ENCODE results near the gene KRT3. TPM values are rescaled to one million over a fixed set of nuclear protein-coding genes. Genes with fewer than 3 reads are reported as not detected.

KRT3 gene
- total and polyA plus RNA-seq, 9 of the 15 experiments (the other 6 are each of a cell fraction or from before 2014, with no cell fraction given), result not detected

DNA sequence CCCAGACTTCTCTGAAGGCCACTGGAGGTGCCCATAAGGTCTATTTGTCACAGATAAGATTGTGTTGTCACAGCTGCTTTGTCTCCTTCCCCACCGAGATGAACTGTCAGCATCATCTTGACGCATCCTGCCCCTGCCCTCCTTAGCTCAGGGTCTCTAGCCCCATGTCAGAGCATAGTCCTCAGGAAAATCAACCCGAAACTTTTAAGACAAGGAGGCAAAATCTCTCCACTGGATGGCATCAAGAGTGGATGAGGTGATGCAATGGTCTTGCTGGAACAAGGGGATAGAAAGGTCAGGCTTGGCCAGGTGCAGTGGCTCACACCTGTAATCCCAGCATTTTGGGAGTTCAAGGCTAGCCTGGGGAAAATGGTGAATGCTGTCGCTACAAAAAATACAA is 30.0 kb upstream of the KRT3 start:
- H3K4me2 ChIP-seq (ENCODE audit: insufficient read depth, low read length), result no peak overlapping the region
- no peaks in the 10 kb centered on the region; the same call in 1 of the 2 replicates for H4K20me1 ChIP-seq (replicated peaks; ENCODE audit: control insufficient read depth, insufficient read depth, low read length)
- FAIRE-seq, result no peak
- ATAC-seq, result no peak
- no peak overlapping the region for H3K9ac ChIP-seq (ENCODE audit: insufficient read depth in 1 of 2, low read depth in 2 of 2, low read length in 2 of 2)
- no peak overlapping the region for H3K27ac ChIP-seq (ENCODE audit: extremely low read depth, low read depth, low read length)
- in situ Hi-C loops (cut with MboI), result no loop called here
- CTCF ChIA-PET (ENCODE audit: low intra/inter-chr PET ratio), result no interaction called here
- no TSS peak for BruUV-seq (replicated peaks)
- 0% methylated on average over 4 of the region's 4 CpGs for WGBS (ENCODE audit: insufficient coverage, low coverage, missing lambda C conversion rate)
- no peak overlapping the region for H3K4me3 ChIP-seq
- no peak overlapping the region for H2AFZ ChIP-seq (ENCODE audit: low read depth, low read length)
- no peaks in the 10 kb centered on the region for H3K36me3 ChIP-seq (ENCODE audit: control insufficient read depth, insufficient read depth, low read length)
- no peak for TF ChIP-seq PCBP1 (IDR thresholded peaks at IDR 0.05; ENCODE audit: low read depth, low read length, poor library complexity, severe bottlenecking)
- TF ChIP-seq HEY1 (CRISPR knock-in tag; IDR thresholded peaks at IDR 0.05; ENCODE audit: borderline replicate concordance), result no peak
- TF ChIP-seq ID3 (CRISPR knock-in tag; IDR thresholded peaks at IDR 0.05), result no peak
- no peak for TF ChIP-seq ID3 (tag; IDR thresholded peaks at IDR 0.05)
- TF ChIP-seq, protein P1, sequence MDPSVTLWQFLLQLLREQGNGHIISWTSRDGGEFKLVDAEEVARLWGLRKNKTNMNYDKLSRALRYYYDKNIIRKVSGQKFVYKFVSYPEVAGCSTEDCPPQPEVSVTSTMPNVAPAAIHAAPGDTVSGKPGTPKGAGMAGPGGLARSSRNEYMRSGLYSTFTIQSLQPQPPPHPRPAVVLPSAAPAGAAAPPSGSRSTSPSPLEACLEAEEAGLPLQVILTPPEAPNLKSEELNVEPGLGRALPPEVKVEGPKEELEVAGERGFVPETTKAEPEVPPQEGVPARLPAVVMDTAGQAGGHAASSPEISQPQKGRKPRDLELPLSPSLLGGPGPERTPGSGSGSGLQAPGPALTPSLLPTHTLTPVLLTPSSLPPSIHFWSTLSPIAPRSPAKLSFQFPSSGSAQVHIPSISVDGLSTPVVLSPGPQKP (CRISPR knock-in tag; IDR thresholded peaks at IDR 0.05), result no peak
- no peak for TF ChIP-seq ELF1 (tag; IDR thresholded peaks at IDR 0.05)
- TF ChIP-seq SMAD2 (IDR thresholded peaks at IDR 0.05; ENCODE audit: low read depth, low read length), result no peak
- no peak for TF ChIP-seq TCF7L2 (IDR thresholded peaks at IDR 0.05; ENCODE audit: low read depth, low read length)
- no peak for TF ChIP-seq NCOR1 (IDR thresholded peaks at IDR 0.05)
- no peak for TF ChIP-seq POLR2G (IDR thresholded peaks at IDR 0.05; ENCODE audit: low read depth, low read length)
- no peak for TF ChIP-seq CSDE1 (IDR thresholded peaks at IDR 0.05)
- TF ChIP-seq ZC3H8 (IDR thresholded peaks at IDR 0.05), result no peak
- TF ChIP-seq THRA (IDR thresholded peaks at IDR 0.05), result no peak
- no peak for TF ChIP-seq TEAD1 (CRISPR knock-in tag; IDR thresholded peaks at IDR 0.05)
- TF ChIP-seq MEIS2 (IDR thresholded peaks at IDR 0.05; ENCODE audit: partially characterized antibody), result no peak
- intact Hi-C loops (cut with micrococcal nuclease), result no loop called here
- DNase-seq (ENCODE audit: extremely low read depth in 1 of 4, low spot score in 3 of 4), result no peak
- no peaks in the 10 kb centered on the region for H3K9me1 ChIP-seq (ENCODE audit: control insufficient read depth, insufficient read depth, low read length)
- no peaks in the 10 kb centered on the region for H3K4me1 ChIP-seq (replicated peaks in 1 of 2; ENCODE audit: control insufficient read depth in 2 of 2, insufficient read depth in 2 of 2, low read length in 2 of 2)
- H3K79me2 ChIP-seq (ENCODE audit: control insufficient read depth, insufficient read depth, low read length), result no peaks in the 10 kb centered on the region
- POLR2A ChIA-PET, result interaction anchor here (0.6 kb wide), 1 partner anchor 13 kb away, joined by 3 read pairs; no protein-coding TSS in a partner anchor
- no peaks in the 10 kb centered on the region for H3K9me3 ChIP-seq (replicated peaks; ENCODE audit: control insufficient read depth, insufficient read depth, low read depth, low read length)
- H3K27me3 ChIP-seq (ENCODE audit: control insufficient read depth in 2 of 2, insufficient read depth in 2 of 2, low read length in 2 of 2), result peaks cover 33 to 69% of the 10 kb centered on the region in 2 experiments
